ENCODE data around the gene CLCN6. TPM values are rescaled to one million over a fixed set of nuclear protein-coding genes. Genes with fewer than 3 reads are reported as not detected.
A peak's percentile ranks its signal among the peaks of the same experiment; 100 is the strongest.

The CLCN6 gene
- total RNA-seq, 1 experiment from 2014 or later: 13.7 TPM

GRCh38 chr1:11817192-11817591, 11.2 kb downstream of the CLCN6 start (continued):
- TF ChIP-seq POLR2AphosphoS5 (IDR thresholded peaks at IDR 0.05; ENCODE audit: low read depth, low read length): no peak
- no peak for TF ChIP-seq JUND (IDR thresholded peaks at IDR 0.05)
- TF ChIP-seq SIN3A (IDR thresholded peaks at IDR 0.05; ENCODE audit: low read depth): no peak
- TF ChIP-seq CTCF (IDR thresholded peaks at IDR 0.05 in 2 of 3, conservative IDR thresholded peaks at IDR 0.05 in 1 of 3; ENCODE audit: borderline replicate concordance in 1 of 3, insufficient read depth in 1 of 3, low read depth in 2 of 3, low read length in 2 of 3): no peak
- TF ChIP-seq ZFX (IDR thresholded peaks at IDR 0.05): no peak

GRCh38 chr1:11822091-11822490, 16.1 kb downstream of the CLCN6 start:
- no peak for ATAC-seq
- intact Hi-C loops (cut with micrococcal nuclease): no loop called here
- Histone ChIP-seq H3K9me2 (ENCODE audit: insufficient read depth) (no peaks in the 10 kb centered on the region), H3K4me3 (replicated peaks in 1 of 2; ENCODE audit: low read depth in 1 of 2, low read length in 2 of 2) (peak overlapping the region in 1 of 2 experiments; percentile 38; a peak in 2 of 4 replicates), H3K27ac (ENCODE audit: low read depth, low read length) (peak overlapping the region; percentile 70; the same call in 1 of the 2 replicates), H2AFZ (ENCODE audit: low read depth, low read length, poor library complexity, severe bottlenecking) (no peak overlapping the region), H4K20me1 (ENCODE audit: insufficient read depth) (no peaks in the 10 kb centered on the region; the same call in 1 of the 2 replicates), H3K79me2 (ENCODE audit: insufficient read depth, low read length) (no peaks in the 10 kb centered on the region), H3K27me3 (ENCODE audit: insufficient read depth, low read length) (no peaks in the 10 kb centered on the region), H3K9ac (ENCODE audit: low read length) (peak overlapping the region; percentile 51), H3K36me3 (ENCODE audit: control insufficient read depth in 1 of 2, insufficient read depth in 2 of 2, low read length in 2 of 2) (0 out of 4 replicates have a peak, but pooled peaks cover 0 to 5% of the 10 kb centered on the region in 2 experiments), H3K4me2 (ENCODE audit: low read length) (peak overlapping the region; percentile 75), H3K9me3 (ENCODE audit: control insufficient read depth in 1 of 2, insufficient read depth in 1 of 2, low read depth in 1 of 2, low read length in 2 of 2) (no peaks in the 10 kb centered on the region), H3K4me1 (ENCODE audit: control insufficient read depth in 1 of 2, insufficient read depth in 2 of 2, low read length in 2 of 2) (peaks cover 24 to 25% of the 10 kb centered on the region in 2 experiments)
- DNase-seq (ENCODE audit: low read depth, low spot score): no peak
- CTCF ChIA-PET: no interaction called here
- TF ChIP-seq ZFX (IDR thresholded peaks at IDR 0.05) (no peak), JUND (IDR thresholded peaks at IDR 0.05) (no peak), CTCF (IDR thresholded peaks at IDR 0.05 in 2 of 3, conservative IDR thresholded peaks at IDR 0.05 in 1 of 3; ENCODE audit: borderline replicate concordance in 1 of 3, insufficient read depth in 1 of 3, low read depth in 2 of 3, low read length in 2 of 3) (no peak)
- POLR2A ChIA-PET: interaction anchor here (0.6 kb wide), 1 partner anchor 16 kb away, joined by 3 read pairs; the partner anchor contains the start of gene CLCN6
- BruUV-seq (replicated peaks): no TSS peak
- RAD21 ChIA-PET (ENCODE audit: low non-redundant PET in 1 of 2, low total read pairs in 2 of 2, uncharacterized antibody in 2 of 2, unreplicated experiment in 2 of 2): no interaction called here

Measured in HCT116 (cell line).